GM18511 (cell line): ENCODE results near the gene HMGN1.
"Not testable (repeated sequence)": the region's sequence is repeated elsewhere in the genome, so short reads cannot be mapped to it uniquely, and the experiment has no call there.

ENCODE experiments used
- ATAC-seq: cut with Tn5 transposase; IDR thresholded peaks from one replicate; pipeline ENCODE4 v1.9.1; 2021; ENCODE audit warnings: mild to moderate bottlenecking, moderate library complexity; ENCODE audit not compliant: unreplicated experiment

The HMGN1 gene

GRCh38 chr21:39348355-39349210 is at the start of gene HMGN1:
Gene HMGN1 (minus strand): TSS chr21:39349088. CDS start chr21:39348917, 171 bp downstream.
- peak; percentile 56 for ATAC-seq

GRCh38 chr21:39397646-39398385 is 48.9 kb upstream of the HMGN1 start:
- no peak for ATAC-seq

GRCh38 chr21:39392981-39393380 is 44.1 kb upstream of the HMGN1 start:
- no peak for ATAC-seq

GRCh38 chr21:39390212-39390765 is 41.4 kb upstream of the HMGN1 start:
- ATAC-seq = no peak

GRCh38 chr21:39388811-39389155 is 39.9 kb upstream of the HMGN1 start:
- ATAC-seq = peak; percentile 41

GRCh38 chr21:39388038-39388810 is 39.3 kb upstream of the HMGN1 start:
- ATAC-seq = peak; percentile 89

- ATAC-seq = peak; percentile 64
Measured at GRCh38 chr21:39387461-39388037, 38.7 kb upstream of the HMGN1 start.

- ATAC-seq = no peak
Measured at GRCh38 chr21:39386899-39387298, 38.0 kb upstream of the HMGN1 start.

- ATAC-seq = no peak
Measured at GRCh38 chr21:39386194-39386593, 37.3 kb upstream of the HMGN1 start.

- no peak for ATAC-seq
Measured at GRCh38 chr21:39385299-39386145, 36.6 kb upstream of the HMGN1 start.

GRCh38 chr21:39384674-39385298 is 35.9 kb upstream of the HMGN1 start:
- no peak for ATAC-seq

- not testable (repeated sequence) for ATAC-seq
Measured at GRCh38 chr21:39382096-39382495, 33.2 kb upstream of the HMGN1 start.

- ATAC-seq = peak; percentile 1
Measured at GRCh38 chr21:39381009-39381408, 32.1 kb upstream of the HMGN1 start.

GRCh38 chr21:39379986-39380891 is 31.4 kb upstream of the HMGN1 start:
- peak; percentile 95 for ATAC-seq

GRCh38 chr21:39377444-39378050 is 28.7 kb upstream of the HMGN1 start:
- no peak for ATAC-seq

- no peak for ATAC-seq
Measured at GRCh38 chr21:39375446-39375845, 26.6 kb upstream of the HMGN1 start.

- no peak for ATAC-seq
Measured at GRCh38 chr21:39374046-39374445, 25.2 kb upstream of the HMGN1 start.

- no peak for ATAC-seq
Measured at GRCh38 chr21:39373634-39374033, 24.7 kb upstream of the HMGN1 start.
